CD1c-positive myeloid dendritic cell (primary cell): Measurements from ENCODE around the gene POLR2J3.
"Not testable (repeated sequence)": the region's sequence is repeated elsewhere in the genome, so short reads cannot be mapped to it uniquely, and the experiment has no call there.

ENCODE experiments used
- DNase-seq: peaks from one replicate; pipeline ENCODE4 v3.0.0-alpha.2; 2016; ENCODE audit errors: extremely low spot score

Gene POLR2J3

GRCh38 chr7:102572261-102573239, at the start of gene POLR2J3:
Gene POLR2J3, minus strand, starts transcription at chr7:102572583. Its CDS starts 62 bp downstream, at chr7:102572521.
- DNase-seq: peak; percentile 98

DNA sequence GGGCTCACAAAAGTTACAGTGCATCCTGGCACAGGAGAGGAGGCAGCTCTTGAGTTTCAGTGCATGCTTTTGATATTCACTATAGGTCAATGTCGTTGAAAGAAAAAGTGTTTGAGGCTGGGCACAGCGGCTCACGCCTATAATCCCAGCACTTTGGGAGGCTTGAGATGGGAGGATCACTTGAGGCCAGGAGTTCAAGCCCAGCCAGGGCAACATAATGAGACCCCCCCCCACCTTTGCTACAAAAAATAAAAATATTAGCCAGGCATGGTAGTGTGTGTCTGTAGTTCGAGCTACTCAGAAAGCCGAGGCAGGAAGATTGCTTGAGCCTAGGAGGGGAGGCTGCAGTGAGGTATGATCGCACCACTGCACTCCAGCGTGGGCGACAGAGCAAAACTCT, 45.7 kb upstream of the POLR2J3 start:
- DNase-seq: not testable (repeated sequence)

DNA sequence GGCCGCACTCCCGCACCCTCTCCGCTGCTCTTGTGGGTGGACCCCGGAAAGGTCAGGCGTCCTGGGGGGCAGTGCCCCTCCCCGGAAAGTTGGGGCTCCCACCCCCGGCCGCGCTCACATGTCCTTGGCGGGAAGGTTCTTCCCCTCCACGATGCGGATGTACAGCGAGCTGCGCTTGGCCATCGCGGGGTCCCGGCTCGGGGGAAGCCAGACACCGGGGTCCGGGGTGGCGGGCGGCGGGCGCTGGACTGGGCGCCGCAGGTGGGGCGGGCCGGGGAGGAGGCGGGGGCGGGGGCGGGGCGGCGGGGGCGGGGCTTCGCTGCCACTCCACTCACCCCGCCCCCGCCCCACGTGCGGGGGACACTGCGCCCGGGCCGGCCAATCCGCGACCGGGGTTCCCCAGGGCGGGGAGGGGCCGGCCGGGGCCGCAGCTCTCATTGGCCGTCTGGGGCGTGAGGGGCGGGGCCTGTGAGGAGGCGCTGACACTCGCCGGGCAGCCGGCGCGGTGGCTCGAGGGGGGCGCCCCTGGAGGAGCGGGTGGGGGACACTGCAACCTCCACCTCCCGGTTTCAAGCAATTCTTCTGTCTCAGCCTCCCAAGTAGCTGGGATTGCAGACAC, 44.2 kb upstream of the POLR2J3 start, which contains the start of gene RASA4:
Gene RASA4, minus strand, starts transcription at position 250 of the 619 bp plus-strand sequence. Its CDS starts 67 bp downstream, at position 183.
- DNase-seq: peak; percentile 47

DNA sequence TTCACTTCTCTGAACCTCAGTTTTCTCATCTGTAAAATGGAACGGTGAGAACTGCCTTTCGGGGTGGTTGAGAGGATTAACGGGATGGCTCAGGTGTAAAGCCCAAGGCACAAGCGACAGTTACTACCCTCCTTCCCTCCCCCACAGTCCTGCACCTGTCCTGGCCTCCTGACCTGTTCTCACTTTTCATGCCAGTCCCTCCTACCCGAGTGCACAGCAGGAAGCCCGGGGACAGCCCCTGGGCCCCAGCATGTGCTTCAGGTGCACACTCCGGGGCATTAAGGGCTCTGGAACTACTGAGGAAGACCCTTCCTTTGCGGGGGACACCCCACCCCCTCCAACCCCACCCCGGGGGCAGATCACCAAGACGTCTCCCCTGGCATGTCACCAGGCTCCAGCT, 43.5 kb upstream of the POLR2J3 start:
- not testable (repeated sequence) for DNase-seq

DNA sequence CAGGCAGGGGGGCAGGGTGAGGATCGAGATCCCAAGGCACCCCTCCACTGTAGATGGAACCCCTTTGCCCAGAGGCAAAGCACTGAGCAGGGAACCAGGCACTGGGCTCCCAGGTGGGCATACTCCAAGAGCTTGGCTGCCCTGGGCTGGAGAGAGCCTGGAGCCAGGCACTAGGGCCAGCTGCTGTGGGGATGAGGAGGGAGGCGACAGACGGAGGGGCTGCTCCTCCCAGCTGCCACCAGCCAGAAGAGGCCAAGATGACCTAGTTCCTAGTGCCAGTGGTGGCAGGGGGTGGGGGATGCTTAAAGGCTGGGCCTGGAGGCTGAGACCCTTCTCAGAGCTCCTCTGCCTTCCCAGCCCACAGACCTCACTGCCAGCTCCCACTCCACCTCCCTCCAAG, 42.5 kb upstream of the POLR2J3 start:
- not testable (repeated sequence) for DNase-seq

DNA sequence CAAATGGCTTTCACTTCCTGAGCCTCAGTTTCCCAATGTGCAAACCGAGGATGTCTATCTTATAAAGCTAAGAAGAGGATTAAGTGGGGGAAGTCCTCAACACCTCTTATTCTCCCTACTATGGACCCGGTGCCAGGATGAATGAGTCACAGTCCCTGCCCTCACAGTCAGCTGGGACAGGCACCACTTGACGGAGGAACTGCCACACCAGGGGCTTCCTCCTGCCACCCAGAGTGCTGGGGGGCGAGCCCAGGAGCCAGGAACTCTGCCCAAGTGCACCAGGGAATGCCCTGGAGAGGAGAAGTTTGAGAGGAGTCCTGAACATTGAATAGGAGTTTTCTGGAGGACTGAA, 41.9 kb upstream of the POLR2J3 start:
- not testable (repeated sequence) for DNase-seq

DNA sequence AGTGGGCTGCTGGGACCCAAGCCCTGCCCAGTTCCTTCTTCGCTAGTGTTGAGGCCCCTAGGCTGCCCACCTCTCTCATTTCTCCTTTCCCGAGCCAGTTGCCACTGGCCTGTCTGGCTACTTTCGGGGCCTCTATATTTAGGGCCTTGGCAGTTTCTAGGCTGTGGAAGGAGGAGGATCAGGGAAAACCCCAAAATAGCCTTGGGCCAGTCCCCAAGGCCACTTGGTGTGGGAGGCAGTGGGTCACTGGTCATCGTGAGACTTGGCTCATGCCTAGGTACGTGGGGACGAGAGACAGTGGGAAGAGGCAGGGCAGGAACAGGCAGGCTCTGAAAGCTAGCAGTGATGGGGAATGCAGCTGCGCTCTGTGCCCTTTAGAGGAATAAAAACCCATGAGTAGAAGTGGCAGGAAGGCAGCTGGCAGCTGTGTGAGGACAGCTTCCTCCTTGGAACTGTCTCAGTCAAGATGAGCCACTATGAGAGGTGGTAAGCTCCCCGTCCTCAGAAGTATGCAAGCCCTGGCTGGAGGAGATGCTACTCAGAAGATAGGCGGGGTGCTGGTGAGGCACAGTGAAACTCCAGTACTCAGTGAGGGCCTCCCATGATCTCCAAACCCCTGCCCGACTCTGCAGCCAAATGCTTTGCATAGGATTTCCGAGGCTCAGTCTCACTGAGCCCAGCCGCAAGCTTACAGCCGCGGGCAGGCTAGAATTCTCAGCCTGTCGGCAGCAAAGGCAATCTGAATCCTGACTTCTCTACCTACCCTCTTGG, 41.4 kb upstream of the POLR2J3 start:
- not testable (repeated sequence) for DNase-seq

- peak; percentile 34 for DNase-seq
Observed at GRCh38 chr7:102611675-102612325, 39.4 kb upstream of the POLR2J3 start.

GRCh38 chr7:102611013-102611674, 38.8 kb upstream of the POLR2J3 start:
- DNase-seq: not testable (repeated sequence)

DNA sequence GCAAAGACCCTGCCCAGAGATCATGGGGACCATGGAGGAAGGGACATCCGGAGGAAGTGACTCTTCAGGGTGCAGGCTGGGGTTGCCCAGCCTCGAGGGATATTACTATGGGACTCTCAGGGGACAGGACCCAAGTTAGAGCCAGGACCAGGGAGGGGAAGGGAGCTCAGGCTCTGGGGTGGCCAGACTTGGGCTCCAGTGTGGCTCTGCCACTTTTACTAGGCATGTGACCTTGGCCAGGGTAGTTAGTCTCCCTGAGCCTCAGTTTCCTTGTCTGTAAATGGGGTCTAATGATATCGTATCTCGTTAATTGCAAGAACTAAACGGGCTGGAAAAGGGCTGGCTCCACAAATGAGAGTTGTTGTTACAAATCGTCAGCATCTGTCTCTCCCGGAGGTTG, 38.1 kb upstream of the POLR2J3 start:
- DNase-seq: not testable (repeated sequence)

GRCh38 chr7:102609734-102610133, 37.4 kb upstream of the POLR2J3 start:
- DNase-seq: not testable (repeated sequence)

DNA sequence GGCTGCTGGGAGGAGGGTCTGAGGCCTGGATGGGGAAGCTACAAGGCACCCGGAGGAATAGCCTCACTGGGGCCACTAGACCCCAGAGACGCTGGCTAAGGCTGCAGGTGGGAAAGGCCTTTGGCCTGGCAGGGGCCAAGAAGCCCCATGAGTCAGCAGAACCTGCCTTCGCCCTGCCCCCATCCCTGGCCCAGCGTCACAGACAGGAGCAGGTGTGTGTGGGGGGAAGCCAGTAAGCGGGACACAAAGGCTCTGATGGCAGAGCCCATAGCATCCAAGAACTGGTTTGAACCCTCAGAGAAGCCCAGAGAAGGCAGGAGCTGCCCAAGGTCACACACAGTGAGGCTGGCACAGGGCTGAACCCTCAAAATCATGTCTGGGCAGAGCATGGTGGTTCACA, 34.5 kb upstream of the POLR2J3 start:
- DNase-seq: not testable (repeated sequence)

- DNase-seq: not testable (repeated sequence)
Observed at GRCh38 chr7:102604431-102605145, 32.2 kb upstream of the POLR2J3 start.

GRCh38 chr7:102602317-102602716, 29.9 kb upstream of the POLR2J3 start:
- DNase-seq: not testable (repeated sequence)

DNA sequence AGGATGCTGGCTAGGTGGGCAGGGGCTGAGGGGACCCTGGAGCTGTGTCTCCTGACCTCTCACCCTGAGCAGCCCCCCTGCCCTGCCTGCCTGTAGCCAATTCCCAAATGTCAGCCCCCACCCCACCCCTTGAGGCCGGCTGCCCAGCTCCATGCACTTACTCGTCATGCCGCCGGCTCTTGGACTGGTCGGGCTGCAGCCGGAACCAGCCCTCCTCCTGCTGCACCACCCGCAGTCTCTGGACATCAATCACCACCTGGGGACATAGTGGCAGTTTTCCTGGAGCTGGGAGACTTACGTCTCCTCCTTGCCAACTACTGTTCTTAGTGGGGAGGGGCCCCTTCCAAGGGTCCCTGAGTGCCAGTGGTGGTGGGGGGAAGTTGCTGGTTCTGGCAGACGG, 27.3 kb upstream of the POLR2J3 start:
- not testable (repeated sequence) for DNase-seq

DNA sequence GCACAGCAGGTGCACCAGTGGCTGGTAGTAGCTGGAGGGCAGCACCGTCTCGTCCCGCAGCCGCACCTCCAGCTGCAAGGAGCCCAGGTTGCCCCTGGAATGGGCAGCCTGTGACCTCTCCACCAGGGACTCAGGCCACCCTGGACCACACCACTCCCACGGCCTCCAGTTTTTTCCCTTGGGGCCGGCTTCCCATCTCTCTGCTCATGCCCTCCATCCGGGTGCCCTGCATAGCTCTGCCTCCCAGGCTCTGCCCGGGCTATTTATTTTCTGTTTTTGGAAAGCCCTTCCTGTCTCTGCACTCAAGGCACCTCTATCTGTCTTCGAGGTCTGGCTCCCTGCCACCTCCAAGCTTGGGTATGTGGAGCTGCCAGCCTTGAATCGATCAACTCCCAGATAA, 23.7 kb upstream of the POLR2J3 start:
- not testable (repeated sequence) for DNase-seq

DNA sequence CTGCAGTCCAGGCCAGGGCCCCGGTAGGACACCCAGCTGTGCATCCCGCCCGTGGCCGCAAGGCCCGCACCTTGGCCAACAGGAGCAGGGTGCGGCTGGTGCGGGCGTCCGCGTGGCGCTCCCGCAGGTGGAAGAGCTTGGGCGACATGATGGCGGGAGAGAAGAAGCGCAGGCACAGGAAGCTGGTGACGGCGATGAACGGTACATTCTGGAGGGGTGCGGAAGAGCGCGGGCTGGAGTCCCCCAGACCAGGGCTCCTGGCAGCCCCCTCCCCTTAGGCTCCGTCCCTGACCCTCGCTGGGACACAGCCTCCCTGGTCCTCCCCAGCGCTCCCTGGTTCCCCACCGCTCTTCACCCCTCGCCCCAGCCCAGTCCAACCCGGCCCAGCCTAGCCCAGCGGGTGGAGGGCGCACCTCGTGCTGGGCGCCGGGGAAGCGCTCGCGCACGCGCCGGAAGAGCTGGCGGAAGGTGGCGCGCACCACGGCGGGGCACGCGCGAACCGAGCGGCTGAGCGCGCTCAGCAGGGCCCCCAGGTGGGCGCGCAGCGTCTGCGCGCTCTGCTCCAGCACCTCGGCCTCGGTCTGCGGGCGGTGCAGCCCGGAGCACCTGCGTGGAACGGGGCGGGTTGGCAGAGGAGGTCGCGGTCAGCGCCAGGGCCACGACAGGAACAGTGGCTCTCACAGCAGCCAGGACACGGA, 21.4 kb upstream of the POLR2J3 start:
- DNase-seq: not testable (repeated sequence)

GRCh38 chr7:102592477-102593019, 20.2 kb upstream of the POLR2J3 start:
- DNase-seq: not testable (repeated sequence)

GRCh38 chr7:102589857-102590256, 17.5 kb upstream of the POLR2J3 start:
- DNase-seq: not testable (repeated sequence)
